H9 (cell line): ENCODE results near the gene MICB. TPM values are rescaled to one million over a fixed set of nuclear protein-coding genes. Genes with fewer than 3 reads are reported as not detected.
A peak's percentile ranks its signal among the peaks of the same experiment; 100 is the strongest.

Experiments used
- DNase-seq: peaks from one replicate; pipeline ENCODE4 v3.0.0-alpha.2; 2017
- H2AFZ ChIP-seq: one replicate; pipeline ENCODE4 v1.6.1; 2013; ENCODE audit warnings: mild to moderate bottlenecking, low read length, control low read depth, moderate library complexity
- H2AK5ac ChIP-seq: 2 replicates; pipeline ENCODE4 v1.6.1; 2013; ENCODE audit warnings: low read length, control low read depth, mixed read lengths; ENCODE audit not compliant: insufficient read length
- H2BK120ac ChIP-seq: one replicate; pipeline ENCODE4 v1.6.1; 2013; ENCODE audit warnings: low read depth, mild to moderate bottlenecking, low read length, control low read depth, inconsistent platforms; ENCODE audit not compliant: poor library complexity, severe bottlenecking
- H2BK12ac ChIP-seq: 2 replicates; pipeline ENCODE4 v1.6.1; 2013; ENCODE audit warnings: low read length, control low read depth, mixed read lengths, low read depth; ENCODE audit not compliant: insufficient read length
- H2BK15ac ChIP-seq: 2 replicates; pipeline ENCODE4 v1.6.1; 2013; ENCODE audit warnings: low read depth, low read length, control low read depth
- H2BK20ac ChIP-seq: one replicate; pipeline ENCODE4 v1.6.1; 2013; ENCODE audit warnings: low read depth, mild to moderate bottlenecking, low read length, control low read depth, inconsistent platforms; ENCODE audit not compliant: poor library complexity, severe bottlenecking
- H2BK5ac ChIP-seq: 2 replicates; pipeline ENCODE4 v1.6.1; 2013; ENCODE audit warnings: low read length, control low read depth, mixed read lengths; ENCODE audit not compliant: insufficient read length
- H3K14ac ChIP-seq: 2 replicates; pipeline ENCODE4 v1.6.1; 2013; ENCODE audit warnings: low read length, control low read depth; ENCODE audit not compliant: insufficient read depth
- H3K18ac ChIP-seq: 2 replicates; pipeline ENCODE4 v1.6.1; 2013; ENCODE audit warnings: low read depth, mild to moderate bottlenecking, mixed read lengths, low read length, control low read depth; ENCODE audit not compliant: insufficient read length
- H3K23ac ChIP-seq: 2 replicates; pipeline ENCODE4 v1.6.1; 2013; ENCODE audit warnings: low read length, control low read depth, mixed read lengths, low read depth; ENCODE audit not compliant: insufficient read length
- H3K23me2 ChIP-seq: 2 replicates; pipeline ENCODE4 v1.6.1; 2013; ENCODE audit warnings: low read depth, mild to moderate bottlenecking, mixed read lengths, low read length, control low read depth; ENCODE audit not compliant: insufficient read length, poor library complexity, severe bottlenecking
- H3K27ac ChIP-seq: 2 replicates; pipeline ENCODE4 v1.5.1; 2013; ENCODE audit warnings: low read length, control low read depth, mixed read lengths, low read depth; ENCODE audit not compliant: insufficient read length
- H3K27me3 ChIP-seq: 2 replicates; pipeline ENCODE4 v1.6.1; 2013; ENCODE audit warnings: low read length, control low read depth, inconsistent platforms; ENCODE audit not compliant: insufficient read depth
- H3K4ac ChIP-seq: 2 replicates; pipeline ENCODE4 v1.6.1; 2013; ENCODE audit warnings: low read depth, mild to moderate bottlenecking, control low read depth, inconsistent platforms, low read length, moderate library complexity
- H3K4me1 ChIP-seq: 2 replicates; pipeline ENCODE4 v1.6.1; 2013; ENCODE audit warnings: low read length, control low read depth, inconsistent platforms; ENCODE audit not compliant: insufficient read depth
- H3K4me2 ChIP-seq: 2 replicates; pipeline ENCODE4 v1.6.1; 2013; ENCODE audit warnings: low read length, control low read depth, mixed read lengths; ENCODE audit not compliant: insufficient read length, insufficient read depth
- H3K56ac ChIP-seq: 2 replicates; pipeline ENCODE4 v1.6.1; 2013; ENCODE audit warnings: low read depth, mild to moderate bottlenecking, mixed read lengths, low read length, control low read depth; ENCODE audit not compliant: insufficient read length
- H3K79me1 ChIP-seq: 2 replicates; pipeline ENCODE4 v1.6.1; 2013; ENCODE audit warnings: low read depth, mild to moderate bottlenecking, moderate library complexity, low read length, control low read depth, inconsistent platforms; ENCODE audit not compliant: insufficient read depth, poor library complexity, severe bottlenecking
- H3K79me2 ChIP-seq: 2 replicates; pipeline ENCODE4 v1.6.1; 2013; ENCODE audit warnings: low read length, control low read depth, inconsistent platforms; ENCODE audit not compliant: insufficient read depth
- H3K9ac ChIP-seq: 2 replicates; pipeline ENCODE4 v1.6.1; 2013; ENCODE audit warnings: low read length, control low read depth, mixed read lengths; ENCODE audit not compliant: insufficient read length; ENCODE audit errors: extremely low read depth
- H3K9me3 ChIP-seq: one replicate; pipeline ENCODE4 v1.6.1; 2013; ENCODE audit warnings: low read depth, low read length, inconsistent platforms; ENCODE audit not compliant: control insufficient read depth
- H3T11ph ChIP-seq: one replicate; pipeline ENCODE4 v1.6.1; 2013; ENCODE audit warnings: mild to moderate bottlenecking, low read length, control low read depth, inconsistent platforms
- H4K20me1 ChIP-seq: one replicate; pipeline ENCODE4 v1.6.1; 2013; ENCODE audit not compliant: control insufficient read depth, insufficient read length, insufficient read depth
- H4K5ac ChIP-seq: 2 replicates; pipeline ENCODE4 v1.6.1; 2013; ENCODE audit warnings: low read depth, mild to moderate bottlenecking, mixed read lengths, low read length, control low read depth; ENCODE audit not compliant: insufficient read length
- H4K8ac ChIP-seq: replicated peaks from 2 replicates; pipeline ENCODE4 v1.6.1; 2013; ENCODE audit warnings: low read length, control low read depth, mixed read lengths, low read depth; ENCODE audit not compliant: insufficient read length
- H4K91ac ChIP-seq: 2 replicates; pipeline ENCODE4 v1.6.1; 2013; ENCODE audit warnings: low read depth, mild to moderate bottlenecking, moderate library complexity, mixed read lengths, low read length, control low read depth; ENCODE audit not compliant: insufficient read length
- H3K27ac Mint-ChIP-seq, 3 experiments: 2 replicates in 2 of 3; 3 replicates in 1 of 3; pipeline ENCODE4 v1.8.0; 2020 to 2021; ENCODE audit warnings: mixed read lengths in 3 of 3, mild to moderate bottlenecking in 1 of 3, moderate library complexity in 1 of 3
- H3K27me3 Mint-ChIP-seq: 2 replicates; pipeline ENCODE4 v1.8.0; 2021; ENCODE audit warnings: low read depth, mild to moderate bottlenecking, moderate library complexity, mixed read lengths
- H3K36me3 Mint-ChIP-seq, 3 experiments: 2 replicates in 2 of 3; 3 replicates in 1 of 3; pipeline ENCODE4 v1.8.0; 2020 to 2021; ENCODE audit warnings: low read depth in 3 of 3, mixed read lengths in 3 of 3; ENCODE audit not compliant: insufficient read depth in 1 of 3
- H3K4me1 Mint-ChIP-seq, 2 experiments: 2 replicates each; pipeline ENCODE4 v1.8.0; 2020; ENCODE audit warnings: mixed read lengths in 2 of 2
- H3K4me3 Mint-ChIP-seq, 2 experiments: 2 replicates in 1 of 2; 3 replicates in 1 of 2; pipeline ENCODE4 v1.8.0; 2020 to 2021; ENCODE audit warnings: mild to moderate bottlenecking in 2 of 2, mixed read lengths in 2 of 2, moderate library complexity in 1 of 2
- H3K9me3 Mint-ChIP-seq, 2 experiments: 2 replicates in 1 of 2; 3 replicates in 1 of 2; pipeline ENCODE4 v1.8.0; 2020; ENCODE audit warnings: mild to moderate bottlenecking in 2 of 2, mixed read lengths in 2 of 2, moderate library complexity in 1 of 2
- WGBS: extraction: QIAGEN DNeasy Blood & Tissue Kit; methylation state at CpG from one replicate; pipeline ENCODE4 v1.1.7; 2013; ENCODE audit warnings: missing lambda C conversion rate, low lambda C conversion rate, mixed read lengths; ENCODE audit not compliant: insufficient read length; ENCODE audit errors: extremely low coverage; 5-methylcytosine and 5-hydroxymethylcytosine counted together
- total RNA-seq: library from RNA; stranded (reverse); gene quantifications from 2 replicates; pipeline ENCODE4 v1.2.1, GENCODE V29; 2021
- TF ChIP-seq, protein P1 (sequence below): fragments of 200-600 bp; sonication (generic); conservative IDR thresholded peaks from 3 replicates; pipeline ENCODE4 v1.8.0; 2021; ENCODE audit warnings: antibody characterized with exemption, mild to moderate bottlenecking

The MICB gene
- total RNA-seq, 1 experiment from 2014 or later = 6.2 TPM

DNA sequence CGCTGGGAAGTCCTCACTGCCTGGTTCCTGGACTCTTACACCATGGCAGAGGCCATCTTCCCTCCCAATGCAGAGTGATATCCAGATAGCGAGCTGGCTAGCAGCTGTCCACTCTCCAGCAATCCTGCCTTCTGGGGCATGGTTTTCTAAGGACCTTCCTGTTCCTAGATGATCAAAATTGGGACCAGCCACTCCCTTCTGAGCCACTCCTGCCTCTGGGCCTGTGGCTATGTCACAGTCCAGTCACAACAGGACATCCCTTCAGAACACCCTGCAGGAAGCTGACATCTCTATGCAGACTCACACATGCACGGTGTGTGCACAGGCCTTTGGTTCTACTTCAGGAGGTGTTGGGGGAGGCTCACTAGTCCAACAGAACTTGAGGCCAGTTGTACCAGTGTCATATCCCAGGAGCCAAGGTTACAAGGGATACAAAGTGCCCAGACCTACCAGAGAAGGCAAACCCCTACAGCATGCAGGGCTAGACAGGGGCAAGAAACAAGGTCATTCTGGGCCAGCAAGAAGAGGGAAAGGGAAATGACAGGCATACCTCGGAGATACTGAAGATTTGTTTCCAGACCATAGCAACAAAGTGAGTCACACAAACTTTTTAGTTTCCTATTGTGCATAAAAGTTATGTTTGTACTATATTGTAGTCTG, 28.1 kb downstream of the MICB start:
- Histone ChIP-seq H2BK15ac (no peak overlapping the region), H3K4me1 (no peaks in the 10 kb centered on the region; the same call in 1 of the 2 replicates), H4K8ac (no peak overlapping the region), H4K91ac (no peak overlapping the region), H2BK12ac (no peak overlapping the region), H3K23ac (no peak overlapping the region), H3K79me1 (no peaks in the 10 kb centered on the region), H3K18ac (no peak overlapping the region), H2AFZ (no peak overlapping the region), H3K9me3 (no peaks in the 10 kb centered on the region), H4K20me1 (no peaks in the 10 kb centered on the region), H3K27me3 (no peaks in the 10 kb centered on the region), H4K5ac (no peak overlapping the region), H3K9ac (no peak overlapping the region), H3K4ac (no peak overlapping the region), H2BK5ac (no peak overlapping the region), H2BK120ac (no peak overlapping the region), H3K14ac (no peak overlapping the region), H3K23me2 (no peaks in the 10 kb centered on the region), H2AK5ac (no peak overlapping the region), H3T11ph (no peak overlapping the region), H3K27ac (no peak overlapping the region), H3K56ac (no peak overlapping the region), H3K4me2 (no peak overlapping the region), H3K79me2 (no peaks in the 10 kb centered on the region), H2BK20ac (no peak overlapping the region)
- DNase-seq = no peak
- peaks cover 9% of the 10 kb centered on the region for H3K27me3 Mint-ChIP-seq
- peak overlapping the region in 1 of 3 experiments; percentile 41; a peak in 2 of 7 replicates for H3K27ac Mint-ChIP-seq
- no peak overlapping the region for H3K4me3 Mint-ChIP-seq
- TF ChIP-seq, protein P1, sequence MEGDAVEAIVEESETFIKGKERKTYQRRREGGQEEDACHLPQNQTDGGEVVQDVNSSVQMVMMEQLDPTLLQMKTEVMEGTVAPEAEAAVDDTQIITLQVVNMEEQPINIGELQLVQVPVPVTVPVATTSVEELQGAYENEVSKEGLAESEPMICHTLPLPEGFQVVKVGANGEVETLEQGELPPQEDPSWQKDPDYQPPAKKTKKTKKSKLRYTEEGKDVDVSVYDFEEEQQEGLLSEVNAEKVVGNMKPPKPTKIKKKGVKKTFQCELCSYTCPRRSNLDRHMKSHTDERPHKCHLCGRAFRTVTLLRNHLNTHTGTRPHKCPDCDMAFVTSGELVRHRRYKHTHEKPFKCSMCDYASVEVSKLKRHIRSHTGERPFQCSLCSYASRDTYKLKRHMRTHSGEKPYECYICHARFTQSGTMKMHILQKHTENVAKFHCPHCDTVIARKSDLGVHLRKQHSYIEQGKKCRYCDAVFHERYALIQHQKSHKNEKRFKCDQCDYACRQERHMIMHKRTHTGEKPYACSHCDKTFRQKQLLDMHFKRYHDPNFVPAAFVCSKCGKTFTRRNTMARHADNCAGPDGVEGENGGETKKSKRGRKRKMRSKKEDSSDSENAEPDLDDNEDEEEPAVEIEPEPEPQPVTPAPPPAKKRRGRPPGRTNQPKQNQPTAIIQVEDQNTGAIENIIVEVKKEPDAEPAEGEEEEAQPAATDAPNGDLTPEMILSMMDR = no peak
- WGBS = no CpG with 5 or more reads among the region's 4 CpGs
- H3K36me3 Mint-ChIP-seq = peaks cover 14 to 18% (median 14%) of the 10 kb centered on the region in 3 experiments; a peak in 6 of 7 replicates
- no peaks in the 10 kb centered on the region; a peak in 1 of 5 replicates for H3K9me3 Mint-ChIP-seq
- H3K4me1 Mint-ChIP-seq = peaks cover 15 to 20% of the 10 kb centered on the region in 2 experiments
